ENCODE measurements around the gene TMEM123. TPM values are rescaled to one million over a fixed set of nuclear protein-coding genes. Genes with fewer than 3 reads are reported as not detected.

TMEM123 gene
- total and polyA plus RNA-seq, 2 of the 8 experiments (the other 6 are each of a cell fraction or from before 2014, with no cell fraction given): 75.5 to 80.1 TPM

- TF ChIP-seq CREB1 (IDR thresholded peaks at IDR 0.05) (no peak), SP4 (IDR thresholded peaks at IDR 0.05; ENCODE audit: low read length) (no peak)
These were observed 14.6 kb upstream of the TMEM123 start (continued) for GRCh38 chr11:102467080-102467708.
